Fibroblast of villous mesenchyme (primary cell): ENCODE data around the gene COL6A3. TPM values are rescaled to one million over a fixed set of nuclear protein-coding genes. Genes with fewer than 3 reads are reported as not detected.
A peak's percentile ranks its signal among the peaks of the same experiment; 100 is the strongest.

Experiments
- DNase-seq: peaks from one replicate; pipeline ENCODE4 v3.0.0-alpha.2; 2010; ENCODE audit warnings: low read depth
- H3K4me3 ChIP-seq: 2 replicates; pipeline ENCODE4 v1.5.1; 2011; ENCODE audit warnings: low read depth, mild to moderate bottlenecking, low read length
- CTCF ChIP-seq: IDR thresholded peaks from 2 replicates; pipeline ENCODE4 v1.5.1; 2012; ENCODE audit warnings: low read depth, mild to moderate bottlenecking, low read length; ENCODE audit not compliant: insufficient read depth
- total RNA-seq: library from RNA; depleted of rRNA; stranded (reverse); fragments of >200 nt; gene quantifications from 2 replicates; pipeline ENCODE4 v1.2.3, GENCODE V29; 2012

Gene COL6A3
- total RNA-seq, 1 donor, result 1,329 TPM

- H3K4me3 ChIP-seq, result no peak overlapping the region
- DNase-seq, result peak; percentile 58
Observed at GRCh38 chr2:237403024-237403882, 10.7 kb downstream of the COL6A3 start.

GRCh38 chr2:237400199-237400598 is 13.8 kb downstream of the COL6A3 start:
- DNase-seq, result no peak
- no peak overlapping the region for H3K4me3 ChIP-seq
- no peak for TF ChIP-seq CTCF

More at GRCh38 chr2:237403024-237403882, 10.7 kb downstream of the COL6A3 start:
- TF ChIP-seq CTCF, result no peak

GRCh38 chr2:237397072-237397471 is 16.9 kb downstream of the COL6A3 start:
- no peak overlapping the region for H3K4me3 ChIP-seq
- no peak for DNase-seq
- TF ChIP-seq CTCF, result no peak

GRCh38 chr2:237393523-237393922 is 20.4 kb downstream of the COL6A3 start:
- H3K4me3 ChIP-seq, result no peak overlapping the region
- DNase-seq, result no peak
- no peak for TF ChIP-seq CTCF

GRCh38 chr2:237392186-237392585 is 21.8 kb downstream of the COL6A3 start:
- no peak overlapping the region for H3K4me3 ChIP-seq
- DNase-seq, result peak; percentile 42
- TF ChIP-seq CTCF, result no peak

GRCh38 chr2:237391140-237391539 is 22.8 kb downstream of the COL6A3 start:
- DNase-seq, result peak; percentile 39

More at GRCh38 chr2:237391140-237391539, 22.8 kb downstream of the COL6A3 start:
- no peak for TF ChIP-seq CTCF
- H3K4me3 ChIP-seq, result no peak overlapping the region
